Glutamatergic neuron (in vitro differentiated cells): Measurements from ENCODE around the gene SHROOM3. TPM values are rescaled to one million over a fixed set of nuclear protein-coding genes. Genes with fewer than 3 reads are reported as not detected.

Experiments used
- DNase-seq: peaks from one replicate; pipeline ENCODE4 v3.0.0; 2022
- H3K27ac Mint-ChIP-seq: one replicate; pipeline ENCODE4 v1.8.0; 2020; ENCODE audit warnings: mild to moderate bottlenecking, mixed read lengths, inconsistent platforms; ENCODE audit not compliant: unreplicated experiment
- H3K27me3 Mint-ChIP-seq: one replicate; pipeline ENCODE4 v1.8.0; 2020; ENCODE audit warnings: mild to moderate bottlenecking, moderate library complexity, mixed read lengths, inconsistent platforms; ENCODE audit not compliant: unreplicated experiment
- H3K36me3 Mint-ChIP-seq: one replicate; pipeline ENCODE4 v1.8.0; 2020; ENCODE audit warnings: mild to moderate bottlenecking, mixed read lengths, inconsistent platforms; ENCODE audit not compliant: unreplicated experiment
- H3K4me1 Mint-ChIP-seq: one replicate; pipeline ENCODE4 v1.8.0; 2020; ENCODE audit warnings: mild to moderate bottlenecking, low read depth, mixed read lengths, inconsistent platforms; ENCODE audit not compliant: unreplicated experiment
- H3K4me3 Mint-ChIP-seq: one replicate; pipeline ENCODE4 v1.8.0; 2020; ENCODE audit warnings: mild to moderate bottlenecking, mixed read lengths, inconsistent platforms; ENCODE audit not compliant: unreplicated experiment
- H3K9me3 Mint-ChIP-seq: one replicate; pipeline ENCODE4 v1.8.0; 2020; ENCODE audit warnings: mild to moderate bottlenecking, moderate library complexity, mixed read lengths, inconsistent platforms; ENCODE audit not compliant: unreplicated experiment
- total RNA-seq: library from RNA; stranded (reverse); fragmentation: NEBNext Ultra II Directional; extraction: Animal tissue kit (Norgen Biotek cat#: 25700); gene quantifications from one replicate; pipeline ENCODE4 v1.2.1, GENCODE V29; 2021; ENCODE audit not compliant: unreplicated experiment
- TF ChIP-seq, protein P1 (sequence below): fragments of 200-600 bp; sonication (generic); IDR thresholded peaks from one replicate; pipeline ENCODE4 v1.5.0; 2021; ENCODE audit not compliant: partially characterized antibody, unreplicated experiment

The SHROOM3 gene
- total RNA-seq, 1 donor from 2014 or later, result 1.9 TPM

DNA sequence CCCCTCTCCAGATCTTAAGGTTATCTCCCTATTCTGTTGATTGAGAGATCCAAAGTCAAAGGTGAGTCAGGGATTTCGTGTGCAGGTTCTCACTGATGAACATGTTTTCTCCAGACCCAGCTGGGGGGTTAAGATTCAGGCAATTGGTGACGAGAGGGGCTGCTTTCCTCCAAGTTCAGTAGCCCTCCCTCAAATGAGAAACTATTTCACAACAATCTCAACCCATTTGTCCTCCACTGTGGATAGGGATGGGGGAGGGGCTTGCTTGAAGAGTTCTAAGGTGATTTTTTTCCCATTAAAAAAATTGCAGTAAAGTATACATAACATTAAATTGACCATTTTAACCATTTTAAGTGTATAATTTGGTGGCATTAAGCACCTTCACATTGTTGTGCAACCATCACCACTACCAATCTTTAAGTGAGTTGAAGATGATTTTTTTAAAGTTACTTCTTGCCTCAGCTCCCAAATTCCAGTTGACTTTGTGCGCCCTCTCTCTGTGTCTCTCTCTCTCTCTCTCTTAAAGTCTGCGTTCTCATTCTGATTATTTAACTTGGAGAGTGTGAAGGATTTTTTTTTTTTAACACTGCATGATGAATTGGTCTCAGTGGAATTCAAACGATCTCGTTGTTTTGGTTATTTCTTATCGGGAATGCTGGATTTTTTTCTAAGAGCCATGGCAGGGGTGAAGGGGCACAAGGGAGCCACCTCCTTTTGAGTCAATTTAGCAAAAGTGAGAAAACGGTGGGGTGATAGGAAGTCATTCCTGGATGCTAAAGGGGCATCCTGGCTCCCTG, 175.9 kb downstream of the SHROOM3 start:
- H3K36me3 Mint-ChIP-seq, result no peaks in the 10 kb centered on the region
- no peak overlapping the region for H3K27ac Mint-ChIP-seq
- H3K4me3 Mint-ChIP-seq, result no peak overlapping the region
- TF ChIP-seq, protein P1, sequence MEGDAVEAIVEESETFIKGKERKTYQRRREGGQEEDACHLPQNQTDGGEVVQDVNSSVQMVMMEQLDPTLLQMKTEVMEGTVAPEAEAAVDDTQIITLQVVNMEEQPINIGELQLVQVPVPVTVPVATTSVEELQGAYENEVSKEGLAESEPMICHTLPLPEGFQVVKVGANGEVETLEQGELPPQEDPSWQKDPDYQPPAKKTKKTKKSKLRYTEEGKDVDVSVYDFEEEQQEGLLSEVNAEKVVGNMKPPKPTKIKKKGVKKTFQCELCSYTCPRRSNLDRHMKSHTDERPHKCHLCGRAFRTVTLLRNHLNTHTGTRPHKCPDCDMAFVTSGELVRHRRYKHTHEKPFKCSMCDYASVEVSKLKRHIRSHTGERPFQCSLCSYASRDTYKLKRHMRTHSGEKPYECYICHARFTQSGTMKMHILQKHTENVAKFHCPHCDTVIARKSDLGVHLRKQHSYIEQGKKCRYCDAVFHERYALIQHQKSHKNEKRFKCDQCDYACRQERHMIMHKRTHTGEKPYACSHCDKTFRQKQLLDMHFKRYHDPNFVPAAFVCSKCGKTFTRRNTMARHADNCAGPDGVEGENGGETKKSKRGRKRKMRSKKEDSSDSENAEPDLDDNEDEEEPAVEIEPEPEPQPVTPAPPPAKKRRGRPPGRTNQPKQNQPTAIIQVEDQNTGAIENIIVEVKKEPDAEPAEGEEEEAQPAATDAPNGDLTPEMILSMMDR, result no peak
- no peaks in the 10 kb centered on the region for H3K9me3 Mint-ChIP-seq
- H3K4me1 Mint-ChIP-seq, result no peaks in the 10 kb centered on the region
- H3K27me3 Mint-ChIP-seq, result peaks cover 1% of the 10 kb centered on the region
- DNase-seq, result no peak

DNA sequence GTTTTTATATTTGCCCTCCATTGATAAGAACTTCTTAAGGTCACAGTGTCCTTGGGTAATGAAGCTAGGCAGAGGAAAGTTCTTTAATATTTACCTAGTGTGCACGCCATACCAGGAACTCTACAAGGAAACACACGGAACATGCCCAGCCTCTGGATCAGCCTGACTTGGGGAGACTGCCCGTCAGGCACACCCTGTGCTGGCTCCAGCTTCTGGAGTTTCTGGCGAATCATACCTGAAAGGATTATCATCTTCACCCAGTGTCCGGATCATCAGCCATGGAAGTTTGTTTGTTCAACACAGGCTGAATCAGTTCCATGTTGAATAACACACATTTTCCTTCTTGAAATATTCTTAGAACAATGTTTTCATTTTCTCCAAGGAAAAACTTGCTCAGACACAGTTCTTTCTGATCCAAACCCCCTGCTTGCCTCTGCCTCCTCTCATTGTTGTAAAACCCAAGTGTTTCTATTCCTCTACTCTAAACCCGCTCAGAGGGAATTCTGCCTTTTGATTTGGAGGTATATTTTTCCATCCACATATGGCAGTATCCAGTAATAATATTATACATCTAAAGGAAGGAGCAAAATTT, 176.7 kb downstream of the SHROOM3 start:
- Mint-ChIP-seq H3K9me3 (no peaks in the 10 kb centered on the region), H3K4me3 (no peak overlapping the region), H3K4me1 (no peaks in the 10 kb centered on the region), H3K27me3 (peaks cover 1% of the 10 kb centered on the region), H3K36me3 (no peaks in the 10 kb centered on the region), H3K27ac (no peak overlapping the region)
- no peak for DNase-seq
- TF ChIP-seq, protein P1, result no peak

DNA sequence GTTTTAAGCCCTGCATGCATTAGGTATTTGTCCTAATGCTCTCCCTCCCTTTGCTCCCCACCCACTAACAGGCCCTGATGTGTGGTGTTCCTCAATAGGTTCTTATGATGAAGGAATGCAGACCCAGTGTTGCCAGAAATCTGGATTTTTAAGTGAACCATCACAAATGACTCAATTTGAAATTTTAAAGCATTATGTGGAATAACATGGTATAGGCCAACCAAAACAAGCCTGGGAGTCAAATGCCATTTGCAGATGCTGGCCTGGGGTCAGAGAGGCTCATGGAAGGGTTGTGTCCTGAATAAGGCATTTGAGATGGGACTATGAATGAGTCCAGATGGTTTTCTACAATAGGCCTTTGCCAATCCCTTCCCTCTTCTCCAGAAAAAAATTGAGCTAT, 179.6 kb downstream of the SHROOM3 start:
- DNase-seq, result no peak
- Mint-ChIP-seq H3K9me3 (peaks cover 2% of the 10 kb centered on the region), H3K4me3 (no peak overlapping the region), H3K4me1 (no peaks in the 10 kb centered on the region), H3K36me3 (no peaks in the 10 kb centered on the region), H3K27ac (no peak overlapping the region), H3K27me3 (peaks cover 1% of the 10 kb centered on the region)
- TF ChIP-seq, protein P1, result no peak

DNA sequence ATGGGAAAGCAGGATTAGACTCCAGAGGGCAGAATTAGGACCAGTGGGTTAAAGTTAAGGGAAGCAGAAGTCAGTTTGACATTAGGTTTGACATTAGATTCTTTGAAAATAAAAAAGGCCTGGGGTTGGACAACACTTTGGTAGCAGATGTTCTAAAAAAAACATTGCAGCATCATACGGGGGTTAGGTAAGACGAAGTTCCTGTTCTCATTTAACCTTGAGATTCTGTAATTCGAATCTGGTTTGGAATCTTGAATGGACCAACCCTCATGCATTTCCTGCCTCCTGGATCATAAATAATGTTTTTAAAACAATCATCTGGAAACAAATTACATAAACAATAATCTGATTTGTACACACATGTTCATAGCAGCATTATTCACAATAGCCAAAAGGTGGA, 181.0 kb downstream of the SHROOM3 start:
- Mint-ChIP-seq H3K4me3 (no peak overlapping the region), H3K36me3 (no peaks in the 10 kb centered on the region), H3K4me1 (no peaks in the 10 kb centered on the region), H3K9me3 (peaks cover 2% of the 10 kb centered on the region), H3K27ac (no peak overlapping the region), H3K27me3 (peaks cover 5% of the 10 kb centered on the region)
- TF ChIP-seq, protein P1, result no peak
- no peak for DNase-seq

DNA sequence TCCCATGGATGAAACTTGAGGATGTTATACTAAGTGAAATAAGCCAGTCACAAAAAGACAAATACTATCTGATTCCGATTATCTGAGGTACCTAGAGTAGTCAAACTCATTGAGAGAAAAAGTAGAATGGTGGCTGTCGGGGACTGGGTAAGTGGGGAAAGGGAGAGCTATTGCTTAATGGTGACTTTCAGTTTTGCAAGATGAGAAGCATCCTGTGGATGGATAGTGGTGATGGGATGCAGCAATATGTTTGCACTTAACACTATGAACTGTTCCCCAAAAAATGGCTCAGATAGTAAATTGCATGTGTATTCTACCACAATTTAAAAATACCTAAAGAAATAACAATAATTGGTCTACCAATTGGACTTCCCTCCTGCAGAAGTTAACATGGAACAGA, 181.5 kb downstream of the SHROOM3 start:
- peaks cover 5% of the 10 kb centered on the region for H3K27me3 Mint-ChIP-seq
- TF ChIP-seq, protein P1, result no peak
- H3K27ac Mint-ChIP-seq, result no peak overlapping the region
- H3K9me3 Mint-ChIP-seq, result peaks cover 2% of the 10 kb centered on the region
- H3K36me3 Mint-ChIP-seq, result no peaks in the 10 kb centered on the region
- no peak for DNase-seq
- no peaks in the 10 kb centered on the region for H3K4me1 Mint-ChIP-seq
- H3K4me3 Mint-ChIP-seq, result no peak overlapping the region
